IPS-18c (cell line): ENCODE data around the gene MRC2.
"Not testable (repeated sequence)": the region's sequence is repeated elsewhere in the genome, so short reads cannot be mapped to it uniquely, and the experiment has no call there.

Source experiments
- H3K4me3 ChIP-seq: 2 replicates; pipeline ENCODE4 v1.7.0; 2013; ENCODE audit warnings: low read depth, mild to moderate bottlenecking, low read length, moderate library complexity; ENCODE audit not compliant: insufficient read depth
- H3K9me3 ChIP-seq: one replicate; pipeline ENCODE4 v1.6.1; 2013; ENCODE audit warnings: mild to moderate bottlenecking, low read length, moderate library complexity; ENCODE audit not compliant: control insufficient read depth, insufficient read depth

Gene MRC2

DNA sequence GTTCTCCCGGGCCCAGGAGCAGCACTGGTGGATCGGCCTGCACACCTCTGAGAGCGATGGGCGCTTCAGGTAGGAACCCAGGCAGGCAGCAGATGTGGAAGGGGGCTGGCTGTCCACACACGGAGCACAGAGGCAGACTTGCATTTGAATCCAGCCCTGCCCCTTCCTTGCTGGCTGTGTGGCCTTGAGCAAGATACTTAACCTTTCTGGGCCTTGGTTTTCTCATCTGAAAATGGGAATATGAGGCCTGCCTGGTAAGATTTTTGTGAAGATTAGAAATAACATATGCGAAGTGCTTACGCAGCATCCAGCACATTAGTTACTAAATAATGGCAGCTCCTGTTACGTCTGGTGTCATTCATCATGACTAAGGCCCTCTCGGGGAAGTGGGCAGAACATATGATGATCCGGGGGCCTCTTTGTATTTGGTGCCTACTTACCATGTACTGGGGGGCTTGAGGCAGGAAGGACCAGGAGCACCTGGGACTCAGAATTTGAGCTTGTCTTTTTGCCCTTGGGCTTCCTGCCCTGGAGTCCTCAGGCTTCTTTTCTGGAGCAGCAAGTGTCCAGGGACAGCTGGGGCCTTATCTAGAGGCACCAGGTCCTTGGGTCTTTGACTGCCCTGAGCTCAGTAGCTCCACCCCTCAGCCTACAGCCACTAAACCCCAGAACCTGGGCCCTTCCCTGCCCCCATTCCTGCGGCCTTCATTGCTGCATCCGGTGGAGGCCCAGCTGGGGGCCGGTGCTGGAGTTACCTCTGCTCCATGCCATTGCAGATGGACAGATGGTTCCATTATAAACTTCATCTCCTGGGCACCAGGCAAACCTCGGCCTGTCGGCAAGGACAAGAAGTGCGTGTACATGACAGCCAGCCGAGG lies 53.8 kb downstream of the MRC2 start:
- Histone ChIP-seq H3K4me3 (no peak overlapping the region), H3K9me3 (no peaks in the 10 kb centered on the region)

DNA sequence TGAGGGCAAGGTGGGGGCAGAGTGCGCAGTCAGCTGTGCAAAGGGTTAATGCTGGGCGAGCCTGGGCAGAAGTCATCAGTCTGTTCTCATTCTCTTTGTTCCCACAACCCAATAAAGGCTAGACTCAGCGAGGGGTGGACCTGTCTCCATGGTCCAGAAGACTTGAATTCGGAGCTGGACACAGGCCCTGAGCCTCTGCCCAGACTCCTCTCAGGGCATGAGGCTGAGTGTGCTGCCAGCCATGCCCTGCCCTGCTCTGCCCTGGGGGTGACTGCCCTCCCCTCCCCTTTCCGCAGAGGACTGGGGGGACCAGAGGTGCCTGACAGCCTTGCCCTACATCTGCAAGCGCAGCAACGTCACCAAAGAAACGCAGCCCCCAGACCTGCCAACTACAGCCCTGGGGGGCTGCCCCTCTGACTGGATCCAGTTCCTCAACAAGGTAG lies 54.5 kb downstream of the MRC2 start:
- Histone ChIP-seq H3K9me3 (no peaks in the 10 kb centered on the region), H3K4me3 (no peak overlapping the region)

DNA sequence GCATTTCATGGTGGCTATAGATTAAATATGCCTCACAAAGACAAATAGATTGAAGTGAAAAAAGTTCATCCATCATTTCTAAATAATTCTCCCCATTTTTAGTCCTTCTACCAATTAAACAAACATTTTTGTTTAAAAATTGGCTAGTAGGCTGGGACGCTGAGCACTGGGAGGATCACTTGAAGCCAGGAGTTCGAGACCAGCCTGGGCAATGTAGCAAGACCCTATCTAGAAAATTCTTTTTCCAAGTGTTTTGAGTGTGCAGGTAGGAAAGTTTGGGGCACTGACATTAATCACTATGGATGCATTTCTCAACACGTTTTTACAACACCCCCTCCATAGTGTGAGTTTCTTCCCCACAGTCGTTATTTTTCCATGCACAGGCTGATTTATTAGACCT lies 56.7 kb downstream of the MRC2 start:
- Histone ChIP-seq H3K4me3 (no peak overlapping the region), H3K9me3 (no peaks in the 10 kb centered on the region)

DNA sequence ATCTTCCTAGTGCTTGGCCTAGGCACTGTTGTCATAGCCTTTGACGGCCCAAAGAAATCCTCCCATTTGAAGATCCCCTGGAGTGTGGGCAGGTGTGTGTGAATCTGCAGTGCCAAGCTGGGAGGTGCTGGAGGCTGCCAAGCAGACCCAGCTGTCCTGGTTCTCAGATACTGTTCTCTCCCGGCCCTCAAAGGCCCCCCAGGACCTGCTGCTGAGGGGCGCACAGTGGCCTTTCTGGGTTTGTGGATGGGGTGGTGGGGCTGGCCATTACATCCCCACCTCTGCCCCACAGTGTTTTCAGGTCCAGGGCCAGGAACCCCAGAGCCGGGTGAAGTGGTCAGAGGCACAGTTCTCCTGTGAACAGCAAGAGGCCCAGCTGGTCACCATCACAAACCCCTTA lies 60.5 kb downstream of the MRC2 start:
- H3K9me3 ChIP-seq = no peaks in the 10 kb centered on the region
- no peak overlapping the region for H3K4me3 ChIP-seq

DNA sequence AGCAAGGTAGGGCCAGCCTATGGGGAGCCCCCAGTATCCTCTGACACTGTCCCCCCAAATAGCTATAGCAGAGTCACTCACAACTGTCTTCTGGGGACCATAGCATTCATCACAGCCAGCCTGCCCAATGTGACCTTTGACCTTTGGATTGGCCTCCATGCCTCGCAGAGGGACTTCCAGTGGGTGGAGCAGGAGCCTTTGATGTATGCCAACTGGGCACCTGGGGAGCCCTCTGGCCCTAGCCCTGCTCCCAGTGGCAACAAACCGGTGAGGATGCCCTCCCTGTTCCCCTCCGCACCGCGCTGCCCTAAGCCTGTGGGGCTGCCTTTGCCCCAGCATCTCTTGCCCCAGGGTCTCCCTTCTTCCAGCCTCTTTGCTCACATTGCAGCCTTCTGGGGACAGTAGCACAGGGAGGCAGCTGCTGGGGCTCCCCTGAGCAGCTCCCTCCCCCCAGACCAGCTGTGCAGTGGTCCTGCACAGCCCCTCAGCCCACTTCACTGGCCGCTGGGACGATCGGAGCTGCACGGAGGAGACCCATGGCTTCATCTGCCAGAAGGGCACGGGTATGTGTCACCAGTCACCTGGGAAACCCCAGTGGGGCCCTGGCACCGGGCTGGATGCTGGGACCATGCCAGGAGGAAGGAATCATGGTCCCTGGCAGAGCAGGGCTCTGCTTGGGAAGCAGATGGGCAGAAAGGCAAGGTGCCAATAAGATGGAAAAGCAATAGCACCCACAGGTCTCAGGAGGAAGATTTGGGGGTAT lies 61.1 kb downstream of the MRC2 start:
- no peak overlapping the region for H3K4me3 ChIP-seq
- no peaks in the 10 kb centered on the region for H3K9me3 ChIP-seq

DNA sequence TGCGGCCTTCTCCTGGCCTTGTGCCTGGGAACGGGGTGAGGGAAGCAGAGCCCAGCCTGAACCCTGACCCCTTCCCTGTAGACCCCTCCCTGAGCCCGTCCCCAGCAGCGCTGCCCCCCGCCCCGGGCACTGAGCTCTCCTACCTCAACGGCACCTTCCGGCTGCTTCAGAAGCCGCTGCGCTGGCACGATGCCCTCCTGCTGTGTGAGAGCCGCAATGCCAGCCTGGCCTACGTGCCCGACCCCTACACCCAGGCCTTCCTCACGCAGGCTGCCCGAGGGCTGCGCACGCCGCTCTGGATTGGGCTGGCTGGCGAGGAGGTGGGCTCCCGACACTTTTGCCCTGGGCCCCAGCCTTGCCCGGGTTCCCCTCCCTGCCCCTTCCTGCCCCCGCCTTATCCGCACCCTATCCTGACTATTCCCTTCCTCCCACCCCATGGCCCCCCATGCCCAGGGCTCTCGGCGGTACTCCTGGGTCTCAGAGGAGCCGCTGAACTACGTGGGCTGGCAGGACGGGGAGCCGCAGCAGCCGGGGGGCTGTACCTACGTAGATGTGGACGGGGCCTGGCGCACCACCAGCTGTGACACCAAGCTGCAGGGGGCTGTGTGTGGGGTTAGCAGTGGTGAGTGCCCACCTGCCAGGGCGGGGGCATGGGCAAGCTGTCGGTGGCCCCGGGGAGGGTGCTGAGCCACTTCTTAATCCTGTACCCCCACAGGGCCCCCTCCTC lies 62.1 kb downstream of the MRC2 start:
- Histone ChIP-seq H3K4me3 (no peak overlapping the region), H3K9me3 (no peaks in the 10 kb centered on the region)

DNA sequence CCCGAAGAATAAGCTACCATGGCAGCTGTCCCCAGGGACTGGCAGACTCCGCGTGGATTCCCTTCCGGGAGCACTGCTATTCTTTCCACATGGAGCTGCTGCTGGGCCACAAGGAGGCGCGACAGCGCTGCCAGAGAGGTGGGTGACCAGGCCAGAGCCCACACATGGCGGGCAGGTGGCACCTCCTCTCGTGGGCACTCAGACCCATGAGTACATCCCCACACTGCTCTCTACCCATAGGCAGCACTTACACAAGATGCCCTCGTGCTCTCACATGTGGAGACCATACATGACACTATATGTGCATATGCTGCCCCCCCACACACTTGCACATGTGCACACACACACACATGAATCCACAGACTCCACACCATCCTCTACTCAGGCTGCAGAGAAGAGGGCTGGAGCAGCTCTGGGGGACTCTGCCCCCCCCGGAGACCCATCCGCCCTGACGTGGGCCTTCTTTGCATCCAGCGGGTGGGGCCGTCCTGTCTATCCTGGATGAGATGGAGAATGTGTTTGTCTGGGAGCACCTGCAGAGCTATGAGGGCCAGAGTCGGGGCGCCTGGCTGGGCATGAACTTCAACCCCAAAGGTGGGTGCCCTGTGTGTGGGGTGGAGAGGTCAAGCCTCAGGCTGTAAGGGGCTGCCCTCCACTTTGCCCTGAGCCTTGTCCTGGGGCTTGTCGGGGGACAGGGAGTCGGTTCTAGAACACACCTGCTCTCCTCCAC lies 62.9 kb downstream of the MRC2 start:
- Histone ChIP-seq H3K4me3 (no peak overlapping the region), H3K9me3 (no peaks in the 10 kb centered on the region)

DNA sequence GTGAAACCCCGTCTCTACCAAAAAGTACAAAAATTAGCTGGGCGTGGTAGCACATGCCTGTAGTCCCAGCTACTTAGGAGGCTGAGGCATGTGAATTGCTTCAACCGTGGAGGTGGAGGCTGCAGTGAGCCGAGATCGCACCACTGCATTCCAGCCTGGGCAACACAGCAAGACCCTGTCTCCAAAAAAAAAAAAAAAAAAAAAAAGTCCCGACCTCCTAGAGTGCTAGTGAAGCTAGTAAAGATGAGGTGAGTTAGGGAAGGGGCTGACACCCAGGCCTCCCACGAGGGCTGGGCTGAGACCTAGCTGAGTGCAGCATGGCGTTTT lies 64.1 kb downstream of the MRC2 start:
- H3K9me3 ChIP-seq, H3K4me3 ChIP-seq: not testable (repeated sequence)

DNA sequence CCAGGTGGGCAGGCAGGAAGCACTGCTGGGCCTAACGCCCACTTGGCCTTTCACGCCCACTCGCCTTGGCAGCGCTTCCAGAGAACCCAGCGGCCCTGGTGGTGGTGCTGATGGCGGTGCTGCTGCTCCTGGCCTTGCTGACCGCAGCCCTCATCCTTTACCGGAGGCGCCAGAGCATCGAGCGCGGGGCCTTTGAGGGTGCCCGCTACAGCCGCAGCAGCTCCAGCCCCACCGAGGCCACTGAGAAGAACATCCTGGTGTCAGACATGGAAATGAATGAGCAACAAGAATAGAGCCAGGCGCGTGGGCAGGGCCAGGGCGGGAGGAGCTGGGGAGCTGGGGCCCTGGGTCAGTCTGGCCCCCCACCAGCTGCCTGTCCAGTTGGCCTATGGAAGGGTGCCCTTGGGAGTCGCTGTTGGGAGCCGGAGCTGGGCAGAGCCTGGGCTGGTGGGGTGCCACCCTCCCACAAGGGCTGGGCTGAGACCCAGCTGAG lies 64.7 kb downstream of the MRC2 start:
- no peak overlapping the region for H3K4me3 ChIP-seq
- H3K9me3 ChIP-seq = no peaks in the 10 kb centered on the region

DNA sequence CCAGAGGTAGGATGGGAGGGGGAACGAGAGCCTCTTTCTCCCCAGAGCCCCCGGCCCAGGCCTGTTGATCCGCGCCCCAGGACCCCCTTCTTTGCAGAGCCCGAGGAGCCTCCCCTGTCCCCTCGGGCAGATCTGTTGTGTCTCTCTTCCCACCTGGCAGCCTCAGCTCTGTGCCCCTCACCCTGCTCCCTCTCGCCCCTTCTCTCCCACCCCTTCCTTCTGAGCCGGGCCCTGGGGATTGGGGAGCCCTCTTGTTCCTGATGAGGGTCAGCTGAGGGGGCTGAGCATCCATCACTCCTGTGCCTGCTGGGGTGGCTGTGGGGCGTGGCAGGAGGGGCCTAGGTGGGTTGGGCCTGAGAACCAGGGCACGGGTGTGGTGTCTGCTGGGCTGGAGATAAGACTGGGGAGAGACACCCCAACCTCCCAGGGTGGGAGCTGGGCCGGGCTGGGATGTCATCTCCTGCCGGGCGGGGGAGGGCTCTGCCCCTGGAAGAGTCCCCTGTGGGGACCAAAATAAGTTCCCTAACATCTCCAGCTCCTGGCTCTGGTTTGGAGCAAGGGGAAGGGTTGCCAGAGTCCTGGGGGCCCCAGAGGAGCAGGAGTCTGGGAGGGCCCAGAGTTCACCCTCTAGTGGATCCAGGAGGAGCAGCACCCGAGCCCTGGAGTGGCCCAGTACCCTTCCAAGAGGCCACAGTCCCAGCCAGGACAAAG lies 65.4 kb downstream of the MRC2 start:
- Histone ChIP-seq H3K9me3 (no peaks in the 10 kb centered on the region), H3K4me3 (no peak overlapping the region)

DNA sequence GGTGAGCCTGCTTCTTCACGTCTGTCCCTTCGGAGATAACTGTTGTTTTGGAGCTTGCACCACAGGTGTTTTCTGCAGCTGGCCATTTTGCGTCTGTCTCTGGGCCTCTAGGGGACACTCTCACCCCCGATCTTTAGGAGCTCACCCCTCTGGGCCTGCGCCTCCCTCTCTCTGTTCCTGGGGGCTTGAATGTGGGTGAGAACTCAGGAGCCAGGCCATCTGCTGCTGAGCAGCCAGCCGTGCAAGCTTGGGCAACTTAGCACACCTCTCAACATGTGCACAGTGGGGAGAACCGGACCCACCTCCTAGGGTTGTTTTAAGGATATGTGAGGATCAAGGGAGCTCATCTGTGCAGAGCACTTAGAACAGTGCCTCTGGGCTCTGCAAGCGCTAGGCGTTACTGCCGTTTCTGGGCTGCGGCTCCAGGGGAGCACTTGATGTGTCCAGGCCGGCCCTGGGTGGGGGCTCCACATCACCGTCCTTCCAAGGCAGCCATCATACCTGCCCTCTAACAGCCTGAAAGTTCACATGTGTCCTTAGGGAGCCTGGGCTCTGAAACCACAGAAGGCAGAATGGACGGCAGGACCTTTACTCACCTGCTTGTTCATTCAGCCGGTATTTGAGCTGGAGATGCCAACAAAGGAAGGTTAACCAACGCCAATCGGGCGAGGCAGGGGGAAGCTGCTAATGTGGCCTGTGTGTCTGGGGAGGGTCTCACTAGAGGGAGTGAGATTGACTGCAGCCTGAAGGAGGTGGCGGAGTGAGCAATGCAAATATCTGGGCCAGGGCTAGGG lies 66.3 kb downstream of the MRC2 start:
- Histone ChIP-seq H3K4me3 (no peak overlapping the region), H3K9me3 (no peaks in the 10 kb centered on the region)

DNA sequence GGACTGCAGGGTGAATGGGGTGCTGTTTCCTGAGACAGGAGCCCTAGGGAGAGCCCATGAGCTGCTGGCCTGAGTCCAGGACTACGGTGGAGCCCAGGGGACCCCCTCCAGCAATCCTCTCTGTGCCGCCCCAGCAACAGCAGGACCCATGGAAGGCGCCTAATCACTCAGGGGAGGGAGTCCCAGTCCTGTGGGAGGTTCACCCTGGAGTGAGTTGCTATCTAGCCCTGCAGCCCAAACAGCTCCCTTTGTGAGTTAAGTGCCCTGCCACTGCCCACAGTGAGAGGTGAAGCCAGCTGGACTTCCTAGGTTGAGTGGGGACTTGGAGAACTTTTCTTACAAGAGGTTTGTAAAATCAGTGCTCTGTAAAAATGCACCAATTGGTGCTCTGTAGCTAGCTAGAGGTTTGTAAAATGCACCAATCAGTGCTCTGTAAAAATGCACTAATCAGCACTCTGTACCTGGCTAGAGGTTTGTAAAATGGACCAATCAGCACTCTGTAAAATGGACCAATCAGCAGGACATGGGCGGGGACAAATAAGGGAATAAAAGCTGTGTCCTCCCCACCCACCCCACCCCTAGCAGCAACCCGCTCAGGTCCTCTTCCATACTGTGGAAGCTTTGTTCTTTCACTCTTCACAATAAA lies 67.7 kb downstream of the MRC2 start:
- H3K9me3 ChIP-seq, H3K4me3 ChIP-seq: not testable (repeated sequence)

DNA sequence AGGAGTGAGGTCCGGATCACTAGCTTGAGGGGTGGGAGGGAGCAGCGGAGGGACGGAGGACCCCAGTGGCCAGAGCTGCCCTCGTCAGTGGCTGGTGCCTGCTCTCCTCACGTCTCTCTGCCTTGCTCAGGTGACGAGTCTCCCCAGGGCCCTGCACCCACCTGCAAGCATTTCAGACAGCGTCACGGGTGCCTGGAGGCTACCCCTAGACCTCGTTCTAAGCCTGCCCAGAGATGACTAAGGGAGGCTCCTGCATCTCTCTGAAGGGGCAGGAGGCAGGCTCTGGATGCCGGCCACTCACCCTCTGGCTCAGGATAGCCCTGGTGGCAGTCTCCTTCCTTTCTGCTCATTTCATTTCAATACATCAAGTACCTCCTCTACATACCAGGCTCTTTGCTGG lies 68.8 kb downstream of the MRC2 start:
- Histone ChIP-seq H3K4me3 (no peak overlapping the region), H3K9me3 (no peaks in the 10 kb centered on the region)

DNA sequence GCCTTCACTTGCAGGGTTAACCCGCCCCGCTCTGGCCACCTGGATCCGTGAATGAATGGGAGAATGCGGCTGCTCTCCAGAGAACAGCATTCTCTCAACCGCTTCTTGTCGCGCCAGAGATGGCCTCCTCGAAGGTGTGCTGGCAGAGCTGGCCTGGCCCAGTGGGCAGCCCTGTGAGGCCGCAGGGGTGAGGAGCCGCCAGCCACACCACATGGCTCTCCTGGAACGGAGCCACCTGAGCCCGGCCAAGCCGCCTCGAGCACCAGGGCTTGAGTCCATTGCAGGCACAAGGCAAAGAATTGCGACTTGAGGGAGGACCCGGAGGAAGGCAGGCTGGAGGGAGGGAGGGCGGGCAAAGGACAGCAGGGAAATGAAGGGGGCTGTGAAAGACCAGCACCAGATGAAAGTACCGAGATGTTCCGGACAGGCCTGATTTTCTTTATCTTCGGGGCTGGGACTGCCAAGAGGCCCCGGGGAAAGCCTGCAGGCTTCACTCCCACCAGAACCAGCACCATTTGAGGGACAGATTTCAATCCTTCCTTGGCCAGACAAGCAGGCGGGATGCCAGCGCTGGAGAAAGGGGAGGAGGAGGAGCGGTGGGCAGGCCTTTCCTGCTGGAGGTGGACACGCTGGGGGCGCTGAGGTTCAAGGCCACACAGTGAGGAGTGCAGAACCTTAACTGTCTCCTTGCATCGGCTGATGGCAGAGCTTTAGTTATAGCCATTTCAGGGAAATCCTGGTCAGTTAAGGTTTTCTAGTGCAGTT lies 69.4 kb downstream of the MRC2 start:
- Histone ChIP-seq H3K9me3 (no peaks in the 10 kb centered on the region), H3K4me3 (no peak overlapping the region)

DNA sequence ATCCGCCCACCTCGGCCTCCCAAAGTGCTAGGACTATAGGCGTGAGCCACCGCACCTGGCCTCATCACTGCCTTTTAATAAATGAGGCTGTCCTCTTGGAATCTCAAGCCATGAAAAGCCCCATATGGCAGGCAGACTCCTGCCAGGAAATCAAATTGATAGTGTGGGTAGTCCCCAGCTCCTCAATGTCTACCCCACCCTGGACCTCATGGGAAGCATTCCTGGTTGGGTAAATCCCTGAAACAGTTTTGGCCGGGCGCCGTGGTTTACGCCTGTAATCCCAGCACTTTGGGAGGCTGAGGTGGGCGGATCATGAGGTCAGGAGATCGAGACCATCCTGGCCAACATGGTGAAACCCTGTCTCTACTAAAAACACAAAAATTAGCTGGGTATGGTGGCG lies 71.0 kb downstream of the MRC2 start:
- not testable (repeated sequence) for H3K9me3 ChIP-seq, H3K4me3 ChIP-seq
